HCT116 (cell line): ENCODE data around the gene SH2D3C. TPM values are rescaled to one million over a fixed set of nuclear protein-coding genes. Genes with fewer than 3 reads are reported as not detected.
A peak's percentile ranks its signal among the peaks of the same experiment; 100 is the strongest.

Experiments
- ATAC-seq: fragments of 200-7000 bp; cut with Tn5 transposase; 2 replicates; pipeline ENCODE4 v1.9.1; 2020; ENCODE audit warnings: mild to moderate bottlenecking, moderate library complexity
- BruUV-seq: library from RNA; stranded (reverse); fragments of 400-500 nt; replicated peaks from 2 replicates; lab custom pipeline; 2021; lab: Mats Ljungman, UMichigan
- CTCF ChIA-PET: fragments of 300-600 bp; sonication (Branson Sonifier 250); formaldehyde crosslinking; loops from one replicate; lab custom pipeline; 2021; ENCODE audit warnings: antibody characterized with exemption; lab: Charles Lee
- POLR2A ChIA-PET: fragments of 300-600, 350-600 bp; sonication (Branson Sonifier 250); formaldehyde crosslinking; loops from one replicate; lab custom pipeline; 2021; ENCODE audit warnings: antibody characterized with exemption; lab: Charles Lee
- RAD21 ChIA-PET, 2 experiments: fragments of 300-600 bp; sonication (Branson Sonifier 250); formaldehyde crosslinking; loops; one replicate each; lab custom pipeline; 2023; ENCODE audit warnings: low total read pairs in 2 of 2; ENCODE audit not compliant: uncharacterized antibody in 2 of 2, unreplicated experiment in 2 of 2, low non-redundant PET in 1 of 2; lab: Charles Lee
- DNase-seq: peaks from one replicate; pipeline ENCODE4 v3.0.0-alpha.2; 2010; ENCODE audit warnings: low read depth, low spot score
- H2AFZ ChIP-seq: fragments of 200-600 bp; shearing (Covaris generic), sonication (generic); 2 replicates; pipeline ENCODE4 v1.6.1; 2017; ENCODE audit warnings: low read depth, mixed run types, mixed read lengths, antibody characterized with exemption, low read length; ENCODE audit not compliant: poor library complexity, severe bottlenecking
- H3K27ac ChIP-seq: 2 replicates; pipeline ENCODE4 v1.5.1; 2012; ENCODE audit warnings: low read depth, low read length
- H3K27me3 ChIP-seq: fragments of 200-600 bp; sonication (generic); 2 replicates; pipeline ENCODE4 v1.6.1; 2016; ENCODE audit warnings: mixed run types, low read length, mixed read lengths; ENCODE audit not compliant: insufficient read depth
- H3K36me3 ChIP-seq, 2 experiments: fragments of 200-500 bp in 1 of 2; fragments of 200-600 bp in 1 of 2; sonication (Bioruptor generic) in 1 of 2; sonication (generic) in 1 of 2; 2 replicates each; pipeline versions ENCODE4 v1.5.1 to v1.6.1; 2014 to 2016; ENCODE audit warnings: low read length in 2 of 2, inconsistent platforms in 1 of 2, mixed read lengths in 1 of 2, mixed run types in 1 of 2; ENCODE audit not compliant: insufficient read depth in 2 of 2, control insufficient read depth in 1 of 2
- H3K4me1 ChIP-seq, 2 experiments: fragments of 200-600 bp in 1 of 2; sonication (generic) in 1 of 2; 2 replicates each; pipeline versions ENCODE4 v1.5.1 to v1.6.1; 2012 to 2017; ENCODE audit warnings: low read length in 2 of 2, inconsistent platforms in 1 of 2, mild to moderate bottlenecking in 1 of 2, mixed read lengths in 1 of 2, mixed run types in 1 of 2, moderate library complexity in 1 of 2; ENCODE audit not compliant: insufficient read depth in 2 of 2, control insufficient read depth in 1 of 2
- H3K4me2 ChIP-seq: fragments of 200-600 bp; sonication (generic); 2 replicates; pipeline ENCODE4 v1.6.1; 2017; ENCODE audit warnings: mixed run types, low read length, mixed read lengths
- H3K4me3 ChIP-seq, 2 experiments: fragments of 200-600 bp in 1 of 2; sonication (generic) in 1 of 2; replicated peaks in 1 of 2; 2 replicates each; pipeline ENCODE4 v1.5.1; 2011 to 2016; ENCODE audit warnings: low read length in 2 of 2, control low read depth in 1 of 2, low read depth in 1 of 2, mild to moderate bottlenecking in 1 of 2, mixed read lengths in 1 of 2, mixed run types in 1 of 2
- H3K79me2 ChIP-seq: fragments of 200-600 bp; sonication (generic); 2 replicates; pipeline ENCODE4 v1.6.1; 2017; ENCODE audit warnings: mild to moderate bottlenecking, mixed run types, low read length, moderate library complexity, mixed read lengths; ENCODE audit not compliant: insufficient read depth
- H3K9ac ChIP-seq: fragments of 200-600 bp; sonication (generic); 2 replicates; pipeline ENCODE4 v1.6.1; 2016; ENCODE audit warnings: low read length, mixed read lengths
- H3K9me2 ChIP-seq: fragments of 200-600 bp; sonication (generic), shearing (Covaris generic); 2 replicates; pipeline ENCODE4 v1.6.1; 2017; ENCODE audit warnings: mixed run types, mild to moderate bottlenecking, moderate library complexity; ENCODE audit not compliant: insufficient read depth
- H3K9me3 ChIP-seq, 2 experiments: fragments of 200-500 bp in 1 of 2; fragments of 200-600 bp in 1 of 2; sonication (Bioruptor generic) in 1 of 2; sonication (generic) in 1 of 2; 2 replicates each; pipeline ENCODE4 v1.6.1; 2014 to 2017; ENCODE audit warnings: low read length in 2 of 2, mixed read lengths in 2 of 2, inconsistent platforms in 1 of 2, low read depth in 1 of 2, mild to moderate bottlenecking in 1 of 2, mixed run types in 1 of 2, moderate library complexity in 1 of 2; ENCODE audit not compliant: control insufficient read depth in 1 of 2, insufficient read depth in 1 of 2
- H4K20me1 ChIP-seq: fragments of 200-600 bp; sonication (generic), shearing (Covaris generic); 2 replicates; pipeline ENCODE4 v1.6.1; 2017; ENCODE audit warnings: mixed run types, mild to moderate bottlenecking, moderate library complexity; ENCODE audit not compliant: insufficient read depth
- CBX3 ChIP-seq: IDR thresholded peaks from 2 replicates; pipeline ENCODE4 v1.6.1; 2012; ENCODE audit warnings: low read depth
- EZH2phosphoT487 ChIP-seq: fragments of 200-600 bp; IDR thresholded peaks from 2 replicates; pipeline ENCODE4 v1.6.1; 2018; ENCODE audit warnings: antibody characterized with exemption, borderline replicate concordance
- JUND ChIP-seq: IDR thresholded peaks from 2 replicates; pipeline ENCODE4 v1.6.1; 2012
- POLR2A ChIP-seq: IDR thresholded peaks from 2 replicates; pipeline ENCODE4 v1.7.0; 2011; ENCODE audit warnings: borderline replicate concordance; ENCODE audit not compliant: insufficient read depth, insufficient read length; ENCODE audit errors: extremely low read depth
- RAD21 ChIP-seq: IDR thresholded peaks from 2 replicates; pipeline ENCODE4 v1.6.1; 2012; ENCODE audit warnings: low read depth, mild to moderate bottlenecking
- SIN3A ChIP-seq: IDR thresholded peaks from 2 replicates; pipeline ENCODE4 v1.6.1; 2012; ENCODE audit warnings: low read depth
- SRF ChIP-seq: IDR thresholded peaks from 2 replicates; pipeline ENCODE4 v1.6.1; 2012; ENCODE audit warnings: low read depth
- ZFX ChIP-seq: fragments of 450-650 bp; IDR thresholded peaks from 2 replicates; pipeline ENCODE4 v1.6.1; 2017
- intact Hi-C: fragments of 100-400 bp; cut with micrococcal nuclease; formaldehyde crosslinking; loops from 2 replicates; pipeline ENCODE4 v1.10.0; 2022
- total RNA-seq: library from RNA; stranded (reverse); gene quantifications from one replicate; pipeline ENCODE4 v1.2.1, GENCODE V29; 2021; ENCODE audit not compliant: unreplicated experiment
- TF ChIP-seq, protein P1 (sequence below): IDR thresholded peaks from 2 replicates; pipeline ENCODE4 v1.6.1; 2012
- TF ChIP-seq, protein P2 (sequence below), 3 experiments: fragments of 200-600 bp in 1 of 3; sonication (generic) in 1 of 3; IDR thresholded peaks in 2 of 3; conservative IDR thresholded peaks in 1 of 3; 2 replicates each; pipeline ENCODE4 v1.5.1; 2012 to 2017; ENCODE audit warnings: low read depth in 2 of 3, low read length in 2 of 3, antibody characterized with exemption in 1 of 3, borderline replicate concordance in 1 of 3, control low read depth in 1 of 3, mild to moderate bottlenecking in 1 of 3, mixed read lengths in 1 of 3, mixed run types in 1 of 3, moderate library complexity in 1 of 3; ENCODE audit not compliant: insufficient read depth in 1 of 3
- TF ChIP-seq, protein P3 (sequence below): IDR thresholded peaks from 2 replicates; pipeline ENCODE4 v1.6.1; 2012; ENCODE audit warnings: low read depth
- TF ChIP-seq, protein P4 (sequence below): IDR thresholded peaks from 2 replicates; pipeline ENCODE4 v1.6.1; 2012

Gene SH2D3C
- total RNA-seq, 1 experiment from 2014 or later, result 1.3 TPM

DNA sequence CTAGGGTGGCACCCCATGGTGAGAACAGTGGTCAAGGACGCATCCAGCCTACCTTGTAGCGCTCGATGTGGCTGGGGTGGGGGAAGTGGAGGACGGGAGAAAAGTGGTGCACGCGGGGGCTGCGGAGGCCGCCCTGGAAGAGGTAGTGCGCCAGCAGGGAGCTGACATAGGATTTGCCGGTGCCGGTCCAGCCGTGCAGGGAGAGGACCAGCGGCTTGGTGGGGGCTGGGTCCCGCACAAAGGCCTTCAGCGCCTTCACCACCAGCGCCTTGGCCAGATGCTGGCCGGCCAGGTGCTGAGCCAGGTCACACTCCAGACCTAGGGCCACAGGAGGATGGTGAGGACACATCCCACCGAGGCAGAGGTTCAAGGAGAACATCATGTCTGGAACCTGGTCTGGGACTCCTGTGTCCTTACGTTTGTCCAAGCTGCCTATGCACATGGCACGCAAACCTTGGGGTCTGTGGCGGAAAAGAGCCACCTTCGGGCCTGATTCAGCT lies 44.2 kb downstream of the SH2D3C start:
- no TSS peak for BruUV-seq
- H3K4me1 ChIP-seq, result peaks cover 4 to 17% of the 10 kb centered on the region in 2 experiments
- no peaks in the 10 kb centered on the region for H3K79me2 ChIP-seq
- ChIA-PET POLR2A (interaction anchor here (0.7 to 1.5 kb wide), 10 partner anchors 11 to 187 kb away, joined by 3 to 10 read pairs (median 4); partner anchors contain the start of genes PTRH1 and TTC16), CTCF (interaction anchor here (0.8 to 2.3 kb wide), 51 partner anchors 9 to 510 kb away, joined by 3 to 46 read pairs (median 5); partner anchors contain the start of genes CDK9, CFAP157, PIP5KL1 and PTRH1), RAD21 (interaction anchor here (0.8 to 1.6 kb wide), 17 partner anchors 9 to 187 kb away, joined by 3 to 10 read pairs (median 4); partner anchors contain the start of genes CDK9 (in 2 of the 2), CFAP157 (in 1 of the 2), PTRH1 (in 1 of the 2) and ST6GALNAC4 (in 1 of the 2))
- peak overlapping the region; percentile 67 for H3K9ac ChIP-seq
- no peaks in the 10 kb centered on the region for H3K9me2 ChIP-seq
- DNase-seq (no peak), ATAC-seq (no peak)
- H2AFZ ChIP-seq, result no peak overlapping the region
- no peaks in the 10 kb centered on the region for H3K9me3 ChIP-seq
- peak overlapping the region; percentile 58 to 72 for H3K4me3 ChIP-seq
- peak overlapping the region; percentile 87 for H3K27ac ChIP-seq
- H3K36me3 ChIP-seq, result no peaks in the 10 kb centered on the region
- H3K4me2 ChIP-seq, result peak overlapping the region; percentile 96
- H4K20me1 ChIP-seq, result no peaks in the 10 kb centered on the region
- no peaks in the 10 kb centered on the region for H3K27me3 ChIP-seq
- intact Hi-C loops, result loop anchor here (1.0 kb wide), 2 partner anchors 27 to 144 kb away; no protein-coding TSS in a partner anchor
- TF ChIP-seq SRF, result no peak
- TF ChIP-seq, protein P1, sequence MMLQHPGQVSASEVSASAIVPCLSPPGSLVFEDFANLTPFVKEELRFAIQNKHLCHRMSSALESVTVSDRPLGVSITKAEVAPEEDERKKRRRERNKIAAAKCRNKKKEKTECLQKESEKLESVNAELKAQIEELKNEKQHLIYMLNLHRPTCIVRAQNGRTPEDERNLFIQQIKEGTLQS, result no peak
- no peak for TF ChIP-seq JUND
- TF ChIP-seq, protein P2, sequence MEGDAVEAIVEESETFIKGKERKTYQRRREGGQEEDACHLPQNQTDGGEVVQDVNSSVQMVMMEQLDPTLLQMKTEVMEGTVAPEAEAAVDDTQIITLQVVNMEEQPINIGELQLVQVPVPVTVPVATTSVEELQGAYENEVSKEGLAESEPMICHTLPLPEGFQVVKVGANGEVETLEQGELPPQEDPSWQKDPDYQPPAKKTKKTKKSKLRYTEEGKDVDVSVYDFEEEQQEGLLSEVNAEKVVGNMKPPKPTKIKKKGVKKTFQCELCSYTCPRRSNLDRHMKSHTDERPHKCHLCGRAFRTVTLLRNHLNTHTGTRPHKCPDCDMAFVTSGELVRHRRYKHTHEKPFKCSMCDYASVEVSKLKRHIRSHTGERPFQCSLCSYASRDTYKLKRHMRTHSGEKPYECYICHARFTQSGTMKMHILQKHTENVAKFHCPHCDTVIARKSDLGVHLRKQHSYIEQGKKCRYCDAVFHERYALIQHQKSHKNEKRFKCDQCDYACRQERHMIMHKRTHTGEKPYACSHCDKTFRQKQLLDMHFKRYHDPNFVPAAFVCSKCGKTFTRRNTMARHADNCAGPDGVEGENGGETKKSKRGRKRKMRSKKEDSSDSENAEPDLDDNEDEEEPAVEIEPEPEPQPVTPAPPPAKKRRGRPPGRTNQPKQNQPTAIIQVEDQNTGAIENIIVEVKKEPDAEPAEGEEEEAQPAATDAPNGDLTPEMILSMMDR (IDR thresholded peaks at IDR 0.05 in 2 of 3, conservative IDR thresholded peaks at IDR 0.05 in 1 of 3; ENCODE audit: borderline replicate concordance in 1 of 3, insufficient read depth in 1 of 3, low read depth in 2 of 3, low read length in 2 of 3), result no peak
- TF ChIP-seq, protein P3, sequence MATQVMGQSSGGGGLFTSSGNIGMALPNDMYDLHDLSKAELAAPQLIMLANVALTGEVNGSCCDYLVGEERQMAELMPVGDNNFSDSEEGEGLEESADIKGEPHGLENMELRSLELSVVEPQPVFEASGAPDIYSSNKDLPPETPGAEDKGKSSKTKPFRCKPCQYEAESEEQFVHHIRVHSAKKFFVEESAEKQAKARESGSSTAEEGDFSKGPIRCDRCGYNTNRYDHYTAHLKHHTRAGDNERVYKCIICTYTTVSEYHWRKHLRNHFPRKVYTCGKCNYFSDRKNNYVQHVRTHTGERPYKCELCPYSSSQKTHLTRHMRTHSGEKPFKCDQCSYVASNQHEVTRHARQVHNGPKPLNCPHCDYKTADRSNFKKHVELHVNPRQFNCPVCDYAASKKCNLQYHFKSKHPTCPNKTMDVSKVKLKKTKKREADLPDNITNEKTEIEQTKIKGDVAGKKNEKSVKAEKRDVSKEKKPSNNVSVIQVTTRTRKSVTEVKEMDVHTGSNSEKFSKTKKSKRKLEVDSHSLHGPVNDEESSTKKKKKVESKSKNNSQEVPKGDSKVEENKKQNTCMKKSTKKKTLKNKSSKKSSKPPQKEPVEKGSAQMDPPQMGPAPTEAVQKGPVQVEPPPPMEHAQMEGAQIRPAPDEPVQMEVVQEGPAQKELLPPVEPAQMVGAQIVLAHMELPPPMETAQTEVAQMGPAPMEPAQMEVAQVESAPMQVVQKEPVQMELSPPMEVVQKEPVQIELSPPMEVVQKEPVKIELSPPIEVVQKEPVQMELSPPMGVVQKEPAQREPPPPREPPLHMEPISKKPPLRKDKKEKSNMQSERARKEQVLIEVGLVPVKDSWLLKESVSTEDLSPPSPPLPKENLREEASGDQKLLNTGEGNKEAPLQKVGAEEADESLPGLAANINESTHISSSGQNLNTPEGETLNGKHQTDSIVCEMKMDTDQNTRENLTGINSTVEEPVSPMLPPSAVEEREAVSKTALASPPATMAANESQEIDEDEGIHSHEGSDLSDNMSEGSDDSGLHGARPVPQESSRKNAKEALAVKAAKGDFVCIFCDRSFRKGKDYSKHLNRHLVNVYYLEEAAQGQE, result no peak
- no peak for TF ChIP-seq SIN3A
- no peak for TF ChIP-seq POLR2A
- TF ChIP-seq, protein P4, sequence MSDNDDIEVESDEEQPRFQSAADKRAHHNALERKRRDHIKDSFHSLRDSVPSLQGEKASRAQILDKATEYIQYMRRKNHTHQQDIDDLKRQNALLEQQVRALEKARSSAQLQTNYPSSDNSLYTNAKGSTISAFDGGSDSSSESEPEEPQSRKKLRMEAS, result no peak
- TF ChIP-seq EZH2phosphoT487, result no peak
- TF ChIP-seq ZFX, result no peak
- TF ChIP-seq RAD21, result no peak
- no peak for TF ChIP-seq CBX3
